ENCODE measurements around the gene GCH1. TPM values are rescaled to one million over a fixed set of nuclear protein-coding genes. Genes with fewer than 3 reads are reported as not detected.
"Not testable (repeated sequence)": the region's sequence is repeated elsewhere in the genome, so short reads cannot be mapped to it uniquely, and the experiment has no call there.

Gene GCH1
- total RNA-seq, 1 donor from 2014 or later = 9.0 TPM

- H3K27ac ChIP-seq = no peak overlapping the region
- no peaks in the 10 kb centered on the region for H3K4me1 ChIP-seq
- no peaks in the 10 kb centered on the region for H3K36me3 ChIP-seq
- TF ChIP-seq EZH2 (IDR thresholded peaks at IDR 0.05) (no peak), CTCF (IDR thresholded peaks at IDR 0.05) (no peak), EZH2phosphoT487 (IDR thresholded peaks at IDR 0.05) (no peak)
- no peaks in the 10 kb centered on the region for H3K27me3 ChIP-seq
- no peaks in the 10 kb centered on the region for H3K79me2 ChIP-seq (ENCODE audit: low read depth)
- no peaks in the 10 kb centered on the region for H4K20me1 ChIP-seq (ENCODE audit: low read depth)
- no peaks in the 10 kb centered on the region for H3K9me3 ChIP-seq (ENCODE audit: low read depth)
- H3K4me1 Mint-ChIP-seq = peaks cover 3% of the 10 kb centered on the region
- no peak overlapping the region for H2AFZ ChIP-seq (replicated peaks)
- DNase-seq (ENCODE audit: low spot score) = no peak
- no peak overlapping the region for H3K4me2 ChIP-seq
- H3K27ac Mint-ChIP-seq = no peak overlapping the region
- no peaks in the 10 kb centered on the region for H3K9me3 Mint-ChIP-seq
- no peaks in the 10 kb centered on the region for H3F3A ChIP-seq (ENCODE audit: low read depth)
- no peak overlapping the region for H3K4me3 ChIP-seq
- peaks cover 5% of the 10 kb centered on the region for H3K27me3 Mint-ChIP-seq (ENCODE audit: insufficient read depth, low read depth)
- no peaks in the 10 kb centered on the region for H3K36me3 Mint-ChIP-seq
- no peak overlapping the region for H3K4me3 Mint-ChIP-seq
- no peak overlapping the region for H3K9ac ChIP-seq
Measured at GRCh38 chr14:54909817-54910558, 7.4 kb upstream of the GCH1 start.

GRCh38 chr14:54908973-54909372 is 6.3 kb upstream of the GCH1 start:
- not testable (repeated sequence) for H3F3A ChIP-seq (ENCODE audit: low read depth); H3K36me3 ChIP-seq; H3K27ac ChIP-seq; H3K4me1 ChIP-seq; H3K4me2 ChIP-seq; H4K20me1 ChIP-seq (ENCODE audit: low read depth); H3K9ac ChIP-seq; H3K36me3 Mint-ChIP-seq; H3K27ac Mint-ChIP-seq; H3K4me3 Mint-ChIP-seq; H3K4me1 Mint-ChIP-seq; DNase-seq (ENCODE audit: low spot score); H3K79me2 ChIP-seq (ENCODE audit: low read depth); H3K27me3 ChIP-seq; H3K9me3 Mint-ChIP-seq; H3K4me3 ChIP-seq; H2AFZ ChIP-seq (replicated peaks); H3K9me3 ChIP-seq (ENCODE audit: low read depth); H3K27me3 Mint-ChIP-seq (ENCODE audit: insufficient read depth, low read depth)

GRCh38 chr14:54908190-54908589 is 5.6 kb upstream of the GCH1 start:
- no peak for TF ChIP-seq CTCF (IDR thresholded peaks at IDR 0.05)
- no peak for TF ChIP-seq EZH2 (IDR thresholded peaks at IDR 0.05)
- no peak for TF ChIP-seq EZH2phosphoT487 (IDR thresholded peaks at IDR 0.05)
- Mint-ChIP-seq H3K4me3 (no peak overlapping the region), H3K27me3 (ENCODE audit: insufficient read depth, low read depth) (peaks cover 4% of the 10 kb centered on the region), H3K4me1 (peaks cover 4% of the 10 kb centered on the region), H3K9me3 (no peaks in the 10 kb centered on the region), H3K36me3 (no peaks in the 10 kb centered on the region), H3K27ac (no peak overlapping the region)
- H3K4me1 ChIP-seq = no peaks in the 10 kb centered on the region
- H3K79me2 ChIP-seq (ENCODE audit: low read depth) = no peaks in the 10 kb centered on the region
- peaks cover 11% of the 10 kb centered on the region for H3K27me3 ChIP-seq
- no peak overlapping the region for H3K4me2 ChIP-seq
- H3K9me3 ChIP-seq (ENCODE audit: low read depth) = no peaks in the 10 kb centered on the region
- H3F3A ChIP-seq (ENCODE audit: low read depth) = peaks cover 5% of the 10 kb centered on the region
- no peak overlapping the region for H3K27ac ChIP-seq
- H4K20me1 ChIP-seq (ENCODE audit: low read depth) = no peaks in the 10 kb centered on the region
- DNase-seq (ENCODE audit: low spot score) = no peak
- no peak overlapping the region for H3K9ac ChIP-seq
- H3K36me3 ChIP-seq = no peaks in the 10 kb centered on the region
- H2AFZ ChIP-seq (replicated peaks) = no peak overlapping the region
- no peak overlapping the region for H3K4me3 ChIP-seq

- H3K36me3 Mint-ChIP-seq = no peaks in the 10 kb centered on the region
- H3K4me3 ChIP-seq = no peak overlapping the region
- no peak overlapping the region for H3K27ac ChIP-seq
- H3F3A ChIP-seq (ENCODE audit: low read depth) = peaks cover 8% of the 10 kb centered on the region
- H3K4me1 ChIP-seq = peaks cover 5% of the 10 kb centered on the region
- no peak overlapping the region for H2AFZ ChIP-seq (replicated peaks)
- H3K27me3 Mint-ChIP-seq (ENCODE audit: insufficient read depth, low read depth) = peaks cover 13% of the 10 kb centered on the region
- no peak overlapping the region for H3K9ac ChIP-seq
- H3K9me3 Mint-ChIP-seq = no peaks in the 10 kb centered on the region
- H3K36me3 ChIP-seq = no peaks in the 10 kb centered on the region
- no peaks in the 10 kb centered on the region for H3K9me3 ChIP-seq (ENCODE audit: low read depth)
- H3K79me2 ChIP-seq (ENCODE audit: low read depth) = no peaks in the 10 kb centered on the region
- peaks cover 4% of the 10 kb centered on the region for H3K4me1 Mint-ChIP-seq
- H4K20me1 ChIP-seq (ENCODE audit: low read depth) = peaks cover 6% of the 10 kb centered on the region
- H3K27me3 ChIP-seq = peaks cover 27% of the 10 kb centered on the region
- no peak for DNase-seq (ENCODE audit: low spot score)
- H3K4me3 Mint-ChIP-seq = no peak overlapping the region
- TF ChIP-seq EZH2phosphoT487 (IDR thresholded peaks at IDR 0.05) (no peak), EZH2 (IDR thresholded peaks at IDR 0.05) (no peak), CTCF (IDR thresholded peaks at IDR 0.05) (no peak)
- no peak overlapping the region for H3K4me2 ChIP-seq
- H3K27ac Mint-ChIP-seq = no peak overlapping the region
Measured at GRCh38 chr14:54906075-54906474, 3.4 kb upstream of the GCH1 start.
